ENCODE measurements around the gene ZNF507. TPM values are rescaled to one million over a fixed set of nuclear protein-coding genes. Genes with fewer than 3 reads are reported as not detected.

ZNF507 gene
- total and polyA plus RNA-seq, 9 of the 15 experiments (the other 6 are each of a cell fraction or from before 2014, with no cell fraction given): 2.9 to 25.0 (median 10.4) TPM

GRCh38 chr19:32307591-32307990 lies 37.8 kb upstream of the ZNF507 start:
- ATAC-seq (no peak), FAIRE-seq (no peak), DNase-seq (ENCODE audit: extremely low read depth in 1 of 4, low spot score in 3 of 4) (no peak)
- Histone ChIP-seq H3K4me3 (no peak overlapping the region), H3K79me2 (ENCODE audit: control insufficient read depth, insufficient read depth, low read length) (no peaks in the 10 kb centered on the region), H3K4me2 (ENCODE audit: insufficient read depth, low read length) (no peak overlapping the region), H3K27me3 (ENCODE audit: control insufficient read depth in 2 of 2, insufficient read depth in 2 of 2, low read length in 2 of 2) (peaks cover 16 to 29% of the 10 kb centered on the region in 2 experiments), H3K36me3 (ENCODE audit: control insufficient read depth, insufficient read depth, low read length) (no peaks in the 10 kb centered on the region), H3K9ac (ENCODE audit: insufficient read depth in 1 of 2, low read depth in 2 of 2, low read length in 2 of 2) (no peak overlapping the region), H2AFZ (ENCODE audit: low read depth, low read length) (no peak overlapping the region), H3K4me1 (replicated peaks in 1 of 2; ENCODE audit: control insufficient read depth in 2 of 2, insufficient read depth in 2 of 2, low read length in 2 of 2) (peaks cover 0 to 3% of the 10 kb centered on the region in 2 experiments; a peak in 1 of 5 replicates), H4K20me1 (replicated peaks; ENCODE audit: control insufficient read depth, insufficient read depth, low read length) (no peaks in the 10 kb centered on the region), H3K9me1 (ENCODE audit: control insufficient read depth, insufficient read depth, low read length) (no peaks in the 10 kb centered on the region), H3K27ac (ENCODE audit: extremely low read depth, low read depth, low read length) (no peak overlapping the region), H3K9me3 (replicated peaks; ENCODE audit: control insufficient read depth, insufficient read depth, low read depth, low read length) (no peaks in the 10 kb centered on the region; the same call in 1 of the 2 replicates)
- in situ Hi-C loops (cut with MboI): no loop called here
- 0% methylated on average over 5 of the region's 5 CpGs for WGBS (ENCODE audit: insufficient coverage, low coverage, missing lambda C conversion rate)
- no peak for TF ChIP-seq BRD4 (IDR thresholded peaks at IDR 0.05)
- TF ChIP-seq HINFP (tag; conservative IDR thresholded peaks at IDR 0.05; ENCODE audit: low read depth): no peak
- TF ChIP-seq ELF2 (CRISPR knock-in tag; IDR thresholded peaks at IDR 0.05): no peak
- no peak for TF ChIP-seq ARID1B (IDR thresholded peaks at IDR 0.05)
- no peak for TF ChIP-seq U2AF1 (optimal IDR thresholded peaks at IDR 0.05; ENCODE audit: low read depth, low read length)
- TF ChIP-seq PRDM10 (IDR thresholded peaks at IDR 0.05; ENCODE audit: partially characterized antibody): no peak
- TF ChIP-seq ZNF143 (CRISPR knock-in tag; IDR thresholded peaks at IDR 0.05): no peak
- no peak for TF ChIP-seq SIRT6 (IDR thresholded peaks at IDR 0.05; ENCODE audit: low read depth, low read length)
- TF ChIP-seq GTF2B (IDR thresholded peaks at IDR 0.05; ENCODE audit: extremely low read depth, insufficient read length): no peak
- no peak for TF ChIP-seq NCOA6 (IDR thresholded peaks at IDR 0.05)
- TF ChIP-seq HDAC1 (IDR thresholded peaks at IDR 0.05): no peak
- TF ChIP-seq FOXP1 (CRISPR knock-in tag; IDR thresholded peaks at IDR 0.05): no peak
- no peak for TF ChIP-seq JUN (IDR thresholded peaks at IDR 0.05; ENCODE audit: borderline replicate concordance, low read depth, low read length)
- TF ChIP-seq JUN (CRISPR knock-in tag; IDR thresholded peaks at IDR 0.05; ENCODE audit: borderline replicate concordance): no peak
- no peak for TF ChIP-seq MYNN (IDR thresholded peaks at IDR 0.05)
- no peak for TF ChIP-seq MYNN (CRISPR knock-in tag; IDR thresholded peaks at IDR 0.05)
- TF ChIP-seq SMARCA4 (IDR thresholded peaks at IDR 0.05): no peak
- no peak for TF ChIP-seq ZC3H11A (IDR thresholded peaks at IDR 0.05; ENCODE audit: low read depth, low read length)
- ChIA-PET CTCF (ENCODE audit: low intra/inter-chr PET ratio) (no interaction called here), POLR2A (interaction anchor here (0.7 kb wide), 1 partner anchor 28 kb away, joined by 3 read pairs; no protein-coding TSS in a partner anchor)
- intact Hi-C loops (cut with micrococcal nuclease): no loop called here
- no TSS peak for BruUV-seq (replicated peaks)
